Astrocyte (in vitro differentiated cells and primary cell): Measurements from ENCODE around the gene AADACL2. TPM values are rescaled to one million over a fixed set of nuclear protein-coding genes. Genes with fewer than 3 reads are reported as not detected.
"Not testable (repeated sequence)": the region's sequence is repeated elsewhere in the genome, so short reads cannot be mapped to it uniquely, and the experiment has no call there.

Experiments
- DNase-seq: peaks from one replicate; pipeline ENCODE4 v3.0.0-alpha.2; 2010; ENCODE audit warnings: low read depth
- FAIRE-seq: peaks from 2 replicates; lab custom pipeline; 2011; peaks lifted over from hg19 to GRCh38; lab: Jason Lieb, UNC
- H2AFZ ChIP-seq: 2 replicates; pipeline ENCODE4 v1.6.0; 2012; ENCODE audit warnings: low read depth, low read length, inconsistent platforms
- H3K27ac ChIP-seq: 2 replicates; pipeline ENCODE4 v1.5.1; 2011; ENCODE audit warnings: low read depth, low read length, inconsistent platforms
- H3K27me3 ChIP-seq: 2 replicates; pipeline ENCODE4 v1.6.0; 2011; ENCODE audit warnings: low read length, inconsistent platforms; ENCODE audit not compliant: insufficient read depth
- H3K36me3 ChIP-seq: 2 replicates; pipeline ENCODE4 v1.5.1; 2011; ENCODE audit warnings: low read length, inconsistent platforms; ENCODE audit not compliant: insufficient read depth
- H3K4me1 ChIP-seq: 2 replicates; pipeline ENCODE4 v1.5.1; 2011; ENCODE audit warnings: low read length, inconsistent platforms; ENCODE audit not compliant: insufficient read depth
- H3K4me2 ChIP-seq: 2 replicates; pipeline ENCODE4 v1.6.0; 2012; ENCODE audit warnings: low read length, inconsistent platforms
- H3K4me3 ChIP-seq: 2 replicates; pipeline ENCODE4 v1.5.1; 2011; ENCODE audit warnings: low read depth, mild to moderate bottlenecking, low read length, inconsistent platforms; ENCODE audit not compliant: insufficient read depth
- H3K79me2 ChIP-seq: 2 replicates; pipeline ENCODE4 v1.6.0; 2012; ENCODE audit warnings: mild to moderate bottlenecking, low read length, inconsistent platforms; ENCODE audit not compliant: insufficient read depth
- H3K9ac ChIP-seq: 2 replicates; pipeline ENCODE4 v1.6.0; 2012; ENCODE audit warnings: mild to moderate bottlenecking, low read length, inconsistent platforms
- H3K9me3 ChIP-seq: 2 replicates; pipeline ENCODE4 v1.5.1; 2012; ENCODE audit warnings: low read depth, mild to moderate bottlenecking, low read length, inconsistent platforms; ENCODE audit not compliant: insufficient read depth
- H4K20me1 ChIP-seq: 2 replicates; pipeline ENCODE4 v1.6.0; 2012; ENCODE audit warnings: low read length, inconsistent platforms; ENCODE audit not compliant: insufficient read depth
- H3K27ac Mint-ChIP-seq: one replicate; pipeline ENCODE4 v1.8.0; 2021; ENCODE audit warnings: mild to moderate bottlenecking, mixed read lengths; ENCODE audit not compliant: unreplicated experiment
- H3K27me3 Mint-ChIP-seq: one replicate; pipeline ENCODE4 v1.8.0; 2021; ENCODE audit warnings: low read depth, mixed read lengths; ENCODE audit not compliant: unreplicated experiment
- H3K36me3 Mint-ChIP-seq: one replicate; pipeline ENCODE4 v1.8.0; 2021; ENCODE audit warnings: low read depth, mixed read lengths; ENCODE audit not compliant: unreplicated experiment
- H3K4me1 Mint-ChIP-seq: one replicate; pipeline ENCODE4 v1.8.0; 2021; ENCODE audit warnings: low read depth, mixed read lengths; ENCODE audit not compliant: unreplicated experiment
- H3K4me3 Mint-ChIP-seq: one replicate; pipeline ENCODE4 v1.8.0; 2021; ENCODE audit warnings: mild to moderate bottlenecking, moderate library complexity, mixed read lengths; ENCODE audit not compliant: unreplicated experiment
- H3K9me3 Mint-ChIP-seq: one replicate; pipeline ENCODE4 v1.8.0; 2021; ENCODE audit warnings: mild to moderate bottlenecking, mixed read lengths; ENCODE audit not compliant: unreplicated experiment
- EZH2 ChIP-seq: IDR thresholded peaks from 2 replicates; pipeline ENCODE4 v1.6.1; 2012; ENCODE audit warnings: mild to moderate bottlenecking, low read length, inconsistent platforms; ENCODE audit not compliant: insufficient read depth
- total RNA-seq: library from RNA; stranded (reverse); gene quantifications from 2 replicates; pipeline ENCODE4 v1.2.1, GENCODE V29; 2021
- TF ChIP-seq, protein P1 (sequence below): IDR thresholded peaks from 2 replicates; pipeline ENCODE4 v1.5.1; 2011; ENCODE audit warnings: low read depth, mild to moderate bottlenecking, inconsistent platforms, low read length, moderate library complexity; ENCODE audit not compliant: insufficient read depth

AADACL2 gene
- total RNA-seq, 1 donor from 2014 or later = not detected

GRCh38 chr3:151789853-151790463 is 56.2 kb downstream of the AADACL2 start:
- Mint-ChIP-seq H3K4me1 (no peaks in the 10 kb centered on the region), H3K27ac (no peak overlapping the region), H3K27me3 (no peaks in the 10 kb centered on the region), H3K36me3 (no peaks in the 10 kb centered on the region), H3K9me3 (no peaks in the 10 kb centered on the region), H3K4me3 (no peak overlapping the region)
- Histone ChIP-seq H2AFZ (no peak overlapping the region), H3K27ac (no peak overlapping the region), H3K79me2 (no peaks in the 10 kb centered on the region), H3K4me1 (no peaks in the 10 kb centered on the region), H3K9me3 (no peaks in the 10 kb centered on the region), H3K4me3 (no peak overlapping the region), H3K9ac (no peak overlapping the region), H4K20me1 (no peaks in the 10 kb centered on the region), H3K27me3 (no peaks in the 10 kb centered on the region), H3K4me2 (no peak overlapping the region), H3K36me3 (no peaks in the 10 kb centered on the region)
- FAIRE-seq (no peak), DNase-seq (no peak)
- TF ChIP-seq EZH2 = no peak
- TF ChIP-seq, protein P1, sequence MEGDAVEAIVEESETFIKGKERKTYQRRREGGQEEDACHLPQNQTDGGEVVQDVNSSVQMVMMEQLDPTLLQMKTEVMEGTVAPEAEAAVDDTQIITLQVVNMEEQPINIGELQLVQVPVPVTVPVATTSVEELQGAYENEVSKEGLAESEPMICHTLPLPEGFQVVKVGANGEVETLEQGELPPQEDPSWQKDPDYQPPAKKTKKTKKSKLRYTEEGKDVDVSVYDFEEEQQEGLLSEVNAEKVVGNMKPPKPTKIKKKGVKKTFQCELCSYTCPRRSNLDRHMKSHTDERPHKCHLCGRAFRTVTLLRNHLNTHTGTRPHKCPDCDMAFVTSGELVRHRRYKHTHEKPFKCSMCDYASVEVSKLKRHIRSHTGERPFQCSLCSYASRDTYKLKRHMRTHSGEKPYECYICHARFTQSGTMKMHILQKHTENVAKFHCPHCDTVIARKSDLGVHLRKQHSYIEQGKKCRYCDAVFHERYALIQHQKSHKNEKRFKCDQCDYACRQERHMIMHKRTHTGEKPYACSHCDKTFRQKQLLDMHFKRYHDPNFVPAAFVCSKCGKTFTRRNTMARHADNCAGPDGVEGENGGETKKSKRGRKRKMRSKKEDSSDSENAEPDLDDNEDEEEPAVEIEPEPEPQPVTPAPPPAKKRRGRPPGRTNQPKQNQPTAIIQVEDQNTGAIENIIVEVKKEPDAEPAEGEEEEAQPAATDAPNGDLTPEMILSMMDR = no peak

DNA sequence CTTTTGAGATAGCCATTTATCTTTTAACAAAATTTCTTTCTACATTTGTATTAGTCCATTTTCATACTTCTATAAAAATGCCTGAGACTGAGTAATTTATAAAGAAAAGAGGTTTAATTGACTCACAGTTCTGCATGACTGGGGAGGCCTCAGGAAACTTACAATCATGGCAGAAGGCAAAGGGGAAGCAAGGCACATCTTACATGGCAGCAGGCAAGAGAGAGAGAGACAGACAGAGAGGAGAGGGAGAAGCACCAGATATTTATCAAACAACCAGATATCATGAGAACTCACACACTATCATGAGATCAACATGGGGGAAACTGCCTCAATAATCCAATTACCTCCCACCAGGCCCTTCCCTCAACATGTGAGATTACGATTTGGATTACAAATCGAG is 57.0 kb downstream of the AADACL2 start:
- not testable (repeated sequence) for H3K27ac ChIP-seq, H4K20me1 ChIP-seq, H3K4me3 ChIP-seq, H3K36me3 ChIP-seq, H3K27me3 Mint-ChIP-seq, H3K79me2 ChIP-seq, H3K27me3 ChIP-seq, H2AFZ ChIP-seq, H3K9ac ChIP-seq, DNase-seq, H3K4me1 ChIP-seq, H3K9me3 Mint-ChIP-seq, H3K4me3 Mint-ChIP-seq, H3K4me1 Mint-ChIP-seq, H3K36me3 Mint-ChIP-seq, H3K9me3 ChIP-seq, H3K4me2 ChIP-seq, H3K27ac Mint-ChIP-seq, FAIRE-seq

DNA sequence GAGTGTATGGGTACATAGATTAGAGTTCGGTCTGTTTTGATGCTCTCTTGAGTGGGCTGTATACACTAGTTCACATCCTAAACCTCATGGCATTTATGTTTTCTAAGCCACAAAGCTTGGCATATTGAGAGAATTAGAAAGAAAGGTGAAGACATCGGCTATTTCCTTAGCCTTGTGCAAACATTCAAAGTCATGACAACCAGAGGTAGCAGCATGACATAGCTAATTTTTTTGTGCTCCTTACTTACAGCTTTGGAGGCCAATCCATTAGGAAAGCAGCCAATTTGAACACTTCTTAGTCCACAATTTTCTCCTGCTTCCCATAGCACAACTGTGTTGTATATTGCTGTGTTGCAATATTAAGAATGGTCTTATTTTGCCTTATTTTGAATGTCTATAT is 58.7 kb downstream of the AADACL2 start:
- H3K4me1 ChIP-seq = no peaks in the 10 kb centered on the region
- Mint-ChIP-seq H3K4me3 (no peak overlapping the region), H3K9me3 (no peaks in the 10 kb centered on the region), H3K4me1 (peaks cover 6% of the 10 kb centered on the region), H3K27ac (no peak overlapping the region), H3K36me3 (no peaks in the 10 kb centered on the region), H3K27me3 (no peaks in the 10 kb centered on the region)
- H3K4me3 ChIP-seq = no peak overlapping the region
- H3K9me3 ChIP-seq = no peaks in the 10 kb centered on the region
- FAIRE-seq = no peak
- H3K79me2 ChIP-seq = no peaks in the 10 kb centered on the region
- no peaks in the 10 kb centered on the region for H3K36me3 ChIP-seq
- DNase-seq = no peak
- TF ChIP-seq, protein P1 = no peak
- TF ChIP-seq EZH2 = no peak
- H3K27ac ChIP-seq = no peak overlapping the region
- H4K20me1 ChIP-seq = no peaks in the 10 kb centered on the region
- H3K9ac ChIP-seq = no peak overlapping the region
- H2AFZ ChIP-seq = no peak overlapping the region
- no peak overlapping the region for H3K4me2 ChIP-seq
- no peaks in the 10 kb centered on the region for H3K27me3 ChIP-seq
